ENCODE data around the gene DNAJC3.
"Not testable (repeated sequence)": the region's sequence is repeated elsewhere in the genome, so short reads cannot be mapped to it uniquely, and the experiment has no call there.

DNAJC3 gene

GRCh38 chr13:95724252-95724651, 47.3 kb downstream of the DNAJC3 start:
- CTCF ChIA-PET, result interaction anchor here (1.0 kb wide), 1 partner anchor 19 kb away, joined by 5 read pairs; no protein-coding TSS in a partner anchor
- Histone ChIP-seq H3K9me3 (ENCODE audit: control extremely low read depth in 1 of 5, control insufficient read depth in 4 of 5, insufficient read depth in 2 of 5, low read depth in 1 of 5, low read length in 4 of 5) (peaks cover 0 to 2% (median 0%) of the 10 kb centered on the region in 5 experiments), H3K27ac (ENCODE audit: insufficient read depth in 1 of 2, low read depth in 1 of 2, low read length in 2 of 2, poor library complexity in 1 of 2, severe bottlenecking in 2 of 2) (no peak overlapping the region), H3K36me3 (ENCODE audit: control insufficient read depth in 4 of 4, insufficient read depth in 4 of 4, low read length in 3 of 4) (peaks cover 3 to 19% (median 14%) of the 10 kb centered on the region in 4 experiments), H3K4me3 (ENCODE audit: control insufficient read depth in 1 of 7, extremely low read depth in 1 of 7, insufficient read depth in 4 of 7, low read depth in 2 of 7, low read length in 6 of 7) (no peak overlapping the region), H3K27me3 (replicated peaks in 2 of 5; ENCODE audit: control insufficient read depth in 4 of 5, insufficient read depth in 5 of 5, low read length in 4 of 5) (no peaks in the 10 kb centered on the region), H3K4me1 (ENCODE audit: control extremely low read depth in 1 of 4, control insufficient read depth in 4 of 4, insufficient read depth in 4 of 4, low read length in 3 of 4) (no peaks in the 10 kb centered on the region)
- 100% methylated on average over 1 of the region's 3 CpGs for WGBS (ENCODE audit: insufficient coverage)
- POLR2A ChIA-PET, result no interaction called here
- no peak for DNase-seq

DNA sequence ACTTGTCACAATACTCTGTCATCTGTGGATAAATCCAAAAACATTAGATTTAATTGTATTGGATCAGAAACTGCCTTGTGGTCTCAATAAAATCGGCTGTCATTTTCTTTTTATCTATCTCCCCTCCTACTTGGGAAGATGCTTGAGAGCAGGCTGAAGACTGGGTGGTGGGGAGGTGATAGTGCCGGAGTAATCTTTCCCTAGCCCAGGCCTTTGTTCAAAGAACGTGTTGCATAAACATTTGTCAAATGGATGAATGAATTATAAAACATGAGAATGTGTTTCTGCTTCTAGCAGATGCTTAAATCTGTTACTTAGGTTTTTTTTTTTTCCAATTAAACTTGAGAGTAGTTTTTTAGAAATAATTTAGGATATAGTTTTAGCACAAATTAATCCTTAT, 49.9 kb downstream of the DNAJC3 start:
- Histone ChIP-seq H3K9me3 (ENCODE audit: control extremely low read depth in 1 of 5, control insufficient read depth in 4 of 5, insufficient read depth in 2 of 5, low read depth in 1 of 5, low read length in 4 of 5) (peaks cover 0 to 21% (median 2%) of the 10 kb centered on the region in 5 experiments), H3K36me3 (ENCODE audit: control insufficient read depth in 4 of 4, insufficient read depth in 4 of 4, low read length in 3 of 4) (peaks cover 3 to 27% (median 15%) of the 10 kb centered on the region in 4 experiments), H3K27me3 (replicated peaks in 2 of 5; ENCODE audit: control insufficient read depth in 4 of 5, insufficient read depth in 5 of 5, low read length in 4 of 5) (no peaks in the 10 kb centered on the region), H3K27ac (ENCODE audit: insufficient read depth in 1 of 2, low read depth in 1 of 2, low read length in 2 of 2, poor library complexity in 1 of 2, severe bottlenecking in 2 of 2) (no peak overlapping the region), H3K4me3 (ENCODE audit: control insufficient read depth in 1 of 7, extremely low read depth in 1 of 7, insufficient read depth in 4 of 7, low read depth in 2 of 7, low read length in 6 of 7) (no peak overlapping the region), H3K4me1 (ENCODE audit: control extremely low read depth in 1 of 4, control insufficient read depth in 4 of 4, insufficient read depth in 4 of 4, low read length in 3 of 4) (no peaks in the 10 kb centered on the region)
- DNase-seq, result no peak
- CTCF ChIA-PET, result interaction anchor here (1.4 kb wide), 1 partner anchor 21 kb away, joined by 3 read pairs; no protein-coding TSS in a partner anchor
- POLR2A ChIA-PET, result interaction anchor here (0.7 kb wide), 1 partner anchor 24 kb away, joined by 3 read pairs; no protein-coding TSS in a partner anchor
- no CpG with 5 or more reads among the region's 3 CpGs for WGBS (ENCODE audit: insufficient coverage)

GRCh38 chr13:95728957-95729356, 52.0 kb downstream of the DNAJC3 start:
- Histone ChIP-seq H3K9me3 (ENCODE audit: control extremely low read depth in 1 of 5, control insufficient read depth in 4 of 5, insufficient read depth in 2 of 5, low read depth in 1 of 5, low read length in 4 of 5) (peaks cover 1 to 40% (median 7%) of the 10 kb centered on the region in 5 experiments), H3K4me3 (ENCODE audit: control insufficient read depth in 1 of 7, extremely low read depth in 1 of 7, insufficient read depth in 4 of 7, low read depth in 2 of 7, low read length in 6 of 7) (no peak overlapping the region), H3K27ac (ENCODE audit: insufficient read depth in 1 of 2, low read depth in 1 of 2, low read length in 2 of 2, poor library complexity in 1 of 2, severe bottlenecking in 2 of 2) (no peak overlapping the region), H3K4me1 (ENCODE audit: control extremely low read depth in 1 of 4, control insufficient read depth in 4 of 4, insufficient read depth in 4 of 4, low read length in 3 of 4) (no peaks in the 10 kb centered on the region), H3K36me3 (ENCODE audit: control insufficient read depth in 4 of 4, insufficient read depth in 4 of 4, low read length in 3 of 4) (peaks cover 5 to 25% (median 10%) of the 10 kb centered on the region in 4 experiments), H3K27me3 (replicated peaks in 2 of 5; ENCODE audit: control insufficient read depth in 4 of 5, insufficient read depth in 5 of 5, low read length in 4 of 5) (no peaks in the 10 kb centered on the region)
- 67% methylated on average over 1 of the region's 2 CpGs for WGBS (ENCODE audit: insufficient coverage)
- no peak for DNase-seq
- CTCF ChIA-PET, result no interaction called here
- POLR2A ChIA-PET, result interaction anchor here (0.8 kb wide), 1 partner anchor 58 kb away, joined by 3 read pairs; no protein-coding TSS in a partner anchor

DNA sequence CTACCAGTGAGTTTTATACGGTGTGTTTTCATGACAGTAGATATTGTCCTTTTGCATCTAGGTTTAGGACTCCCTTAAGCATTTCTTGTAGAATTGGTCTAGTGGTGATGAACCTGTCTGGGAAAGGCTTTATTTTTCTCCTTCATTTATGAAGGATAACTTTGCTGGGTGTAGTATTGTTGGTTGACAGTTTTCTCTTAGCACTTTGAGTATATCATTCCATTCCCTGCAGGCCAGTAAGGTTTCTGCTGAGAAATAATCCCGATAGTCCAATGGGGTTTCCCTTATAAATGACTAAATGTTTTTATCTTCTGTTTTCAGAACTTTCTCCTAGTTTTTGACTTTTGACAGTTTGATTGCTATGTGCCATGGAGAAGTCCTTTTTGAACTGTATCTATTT, 57.2 kb downstream of the DNAJC3 start:
- Histone ChIP-seq H3K27ac (ENCODE audit: insufficient read depth in 1 of 2, low read depth in 1 of 2, low read length in 2 of 2, poor library complexity in 1 of 2, severe bottlenecking in 2 of 2) (no peak overlapping the region), H3K27me3 (replicated peaks in 2 of 5; ENCODE audit: control insufficient read depth in 4 of 5, insufficient read depth in 5 of 5, low read length in 4 of 5) (no peaks in the 10 kb centered on the region), H3K9me3 (ENCODE audit: control extremely low read depth in 1 of 5, control insufficient read depth in 4 of 5, insufficient read depth in 2 of 5, low read depth in 1 of 5, low read length in 4 of 5) (peaks cover 3 to 47% (median 9%) of the 10 kb centered on the region in 5 experiments), H3K36me3 (ENCODE audit: control insufficient read depth in 4 of 4, insufficient read depth in 4 of 4, low read length in 3 of 4) (peaks cover 2 to 23% (median 4%) of the 10 kb centered on the region in 4 experiments), H3K4me3 (ENCODE audit: control insufficient read depth in 1 of 7, extremely low read depth in 1 of 7, insufficient read depth in 4 of 7, low read depth in 2 of 7, low read length in 6 of 7) (no peak overlapping the region), H3K4me1 (ENCODE audit: control extremely low read depth in 1 of 4, control insufficient read depth in 4 of 4, insufficient read depth in 4 of 4, low read length in 3 of 4) (no peaks in the 10 kb centered on the region)
- CTCF ChIA-PET, result no interaction called here
- 100% methylated on average over 1 of the region's 2 CpGs for WGBS (ENCODE audit: insufficient coverage)
- peak in 2 of 3 donors; percentile 14 to 26 for DNase-seq
- POLR2A ChIA-PET, result no interaction called here

GRCh38 chr13:95740071-95740978, 63.4 kb downstream of the DNAJC3 start:
- CTCF ChIA-PET; H3K27ac ChIP-seq (ENCODE audit: insufficient read depth in 1 of 2, low read depth in 1 of 2, low read length in 2 of 2, poor library complexity in 1 of 2, severe bottlenecking in 2 of 2); H3K36me3 ChIP-seq (ENCODE audit: control insufficient read depth in 4 of 4, insufficient read depth in 4 of 4, low read length in 3 of 4); H3K4me3 ChIP-seq (ENCODE audit: control insufficient read depth in 1 of 7, extremely low read depth in 1 of 7, insufficient read depth in 4 of 7, low read depth in 2 of 7, low read length in 6 of 7); POLR2A ChIA-PET; H3K4me1 ChIP-seq (ENCODE audit: control extremely low read depth in 1 of 4, control insufficient read depth in 4 of 4, insufficient read depth in 4 of 4, low read length in 3 of 4); H3K9me3 ChIP-seq (ENCODE audit: control extremely low read depth in 1 of 5, control insufficient read depth in 4 of 5, insufficient read depth in 2 of 5, low read depth in 1 of 5, low read length in 4 of 5); DNase-seq; H3K27me3 ChIP-seq (replicated peaks in 2 of 5; ENCODE audit: control insufficient read depth in 4 of 5, insufficient read depth in 5 of 5, low read length in 4 of 5): not testable (repeated sequence)
- no CpG with 5 or more reads among the region's 37 CpGs for WGBS (ENCODE audit: insufficient coverage)

- Histone ChIP-seq H3K27ac (ENCODE audit: insufficient read depth in 1 of 2, low read depth in 1 of 2, low read length in 2 of 2, poor library complexity in 1 of 2, severe bottlenecking in 2 of 2) (no peak overlapping the region), H3K36me3 (ENCODE audit: control insufficient read depth in 4 of 4, insufficient read depth in 4 of 4, low read length in 3 of 4) (peaks cover 2 to 5% (median 3%) of the 10 kb centered on the region in 4 experiments), H3K4me1 (ENCODE audit: control extremely low read depth in 1 of 4, control insufficient read depth in 4 of 4, insufficient read depth in 4 of 4, low read length in 3 of 4) (peaks cover 0 to 3% (median 0%) of the 10 kb centered on the region in 4 experiments), H3K9me3 (ENCODE audit: control extremely low read depth in 1 of 5, control insufficient read depth in 4 of 5, insufficient read depth in 2 of 5, low read depth in 1 of 5, low read length in 4 of 5) (peaks cover 0 to 5% (median 0%) of the 10 kb centered on the region in 5 experiments), H3K27me3 (replicated peaks in 2 of 5; ENCODE audit: control insufficient read depth in 4 of 5, insufficient read depth in 5 of 5, low read length in 4 of 5) (no peaks in the 10 kb centered on the region), H3K4me3 (ENCODE audit: control insufficient read depth in 1 of 7, extremely low read depth in 1 of 7, insufficient read depth in 4 of 7, low read depth in 2 of 7, low read length in 6 of 7) (no peak overlapping the region)
- ChIA-PET CTCF (no interaction called here), POLR2A (no interaction called here)
- no peak for DNase-seq
Measured at GRCh38 chr13:95740979-95741320, 64.0 kb downstream of the DNAJC3 start.

Data from common myeloid progenitor, CD34-positive (primary cell).